ENCODE data around the gene CHST15.

DNA sequence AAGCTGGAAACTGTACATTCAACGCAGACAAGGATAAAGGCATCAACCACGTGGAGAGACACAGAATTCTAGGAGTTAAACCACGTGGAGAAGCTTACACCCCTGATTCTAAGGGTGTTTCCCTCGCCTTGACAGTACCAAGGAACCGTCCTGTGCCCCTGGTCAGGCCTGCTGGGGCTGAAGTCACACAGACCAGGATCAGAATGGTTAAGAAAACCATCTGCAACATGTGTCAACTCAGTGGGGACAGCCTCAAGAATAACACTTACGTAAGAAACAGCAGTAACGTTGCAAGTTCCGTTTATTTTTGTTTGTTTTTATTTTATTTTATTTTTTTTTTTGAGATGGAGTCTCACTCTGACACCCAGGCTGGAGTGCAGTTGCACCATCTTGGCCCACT is 55.6 kb downstream of the CHST15 start:
- TF ChIP-seq, protein P1, sequence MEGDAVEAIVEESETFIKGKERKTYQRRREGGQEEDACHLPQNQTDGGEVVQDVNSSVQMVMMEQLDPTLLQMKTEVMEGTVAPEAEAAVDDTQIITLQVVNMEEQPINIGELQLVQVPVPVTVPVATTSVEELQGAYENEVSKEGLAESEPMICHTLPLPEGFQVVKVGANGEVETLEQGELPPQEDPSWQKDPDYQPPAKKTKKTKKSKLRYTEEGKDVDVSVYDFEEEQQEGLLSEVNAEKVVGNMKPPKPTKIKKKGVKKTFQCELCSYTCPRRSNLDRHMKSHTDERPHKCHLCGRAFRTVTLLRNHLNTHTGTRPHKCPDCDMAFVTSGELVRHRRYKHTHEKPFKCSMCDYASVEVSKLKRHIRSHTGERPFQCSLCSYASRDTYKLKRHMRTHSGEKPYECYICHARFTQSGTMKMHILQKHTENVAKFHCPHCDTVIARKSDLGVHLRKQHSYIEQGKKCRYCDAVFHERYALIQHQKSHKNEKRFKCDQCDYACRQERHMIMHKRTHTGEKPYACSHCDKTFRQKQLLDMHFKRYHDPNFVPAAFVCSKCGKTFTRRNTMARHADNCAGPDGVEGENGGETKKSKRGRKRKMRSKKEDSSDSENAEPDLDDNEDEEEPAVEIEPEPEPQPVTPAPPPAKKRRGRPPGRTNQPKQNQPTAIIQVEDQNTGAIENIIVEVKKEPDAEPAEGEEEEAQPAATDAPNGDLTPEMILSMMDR (conservative IDR thresholded peaks at IDR 0.05; ENCODE audit: low read length) = no peak
- no peak for TF ChIP-seq EZH2phosphoT487 (IDR thresholded peaks at IDR 0.05; ENCODE audit: borderline replicate concordance, low read depth, low read length)
